HTR-8/SVneo (cell line): Measurements from ENCODE around the gene ULK4.

Source experiments
- DNase-seq: peaks from one replicate; pipeline ENCODE4 v3.0.0; 2011; ENCODE audit warnings: low spot score, mixed read lengths; ENCODE audit not compliant: insufficient read length
- FAIRE-seq: peaks from 2 replicates; lab custom pipeline; 2011; peaks lifted over from hg19 to GRCh38; lab: Jason Lieb, UNC

ULK4 gene

DNA sequence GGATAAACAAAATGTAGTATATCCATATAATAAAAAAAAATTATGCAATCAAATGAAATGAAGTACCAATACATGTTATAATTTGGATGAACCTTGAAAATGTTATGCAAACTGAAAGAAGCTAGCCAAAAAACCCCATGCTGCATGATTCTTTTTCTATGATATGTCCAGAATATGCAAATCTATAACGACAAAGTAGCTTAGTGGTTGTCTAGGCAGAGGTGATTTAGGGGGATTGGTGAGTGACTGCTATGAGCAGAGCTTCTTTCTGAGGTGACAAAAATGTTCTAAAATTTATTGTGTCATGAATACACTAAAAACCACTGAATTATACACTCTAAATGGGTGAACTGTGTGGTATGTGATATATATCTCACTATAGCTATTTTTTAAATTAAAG lies 438.0 kb downstream of the ULK4 start:
- no peak for DNase-seq
- no peak for FAIRE-seq

DNA sequence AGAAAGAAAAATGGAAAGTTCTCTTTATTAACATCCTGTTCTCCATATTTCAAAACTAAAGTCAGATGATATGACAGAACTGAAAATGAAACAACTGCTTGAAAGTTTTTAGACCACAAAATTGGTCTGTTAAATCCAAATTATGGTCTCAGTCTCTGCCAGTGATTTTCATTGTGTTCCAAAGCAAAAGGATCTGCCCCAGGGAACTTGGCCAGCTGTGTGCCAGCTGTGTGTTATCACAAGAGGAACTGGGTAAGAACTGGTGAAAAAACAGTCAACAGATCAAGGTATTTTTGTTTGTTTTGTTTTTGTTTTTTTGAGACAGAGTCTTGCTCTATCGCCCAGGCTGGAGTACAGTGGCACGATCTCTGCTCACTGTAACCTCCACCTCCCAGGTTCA lies 439.3 kb downstream of the ULK4 start:
- no peak for FAIRE-seq
- DNase-seq, result no peak

GRCh38 chr3:41521010-41521655 lies 440.8 kb downstream of the ULK4 start:
- DNase-seq (no peak), FAIRE-seq (no peak)

DNA sequence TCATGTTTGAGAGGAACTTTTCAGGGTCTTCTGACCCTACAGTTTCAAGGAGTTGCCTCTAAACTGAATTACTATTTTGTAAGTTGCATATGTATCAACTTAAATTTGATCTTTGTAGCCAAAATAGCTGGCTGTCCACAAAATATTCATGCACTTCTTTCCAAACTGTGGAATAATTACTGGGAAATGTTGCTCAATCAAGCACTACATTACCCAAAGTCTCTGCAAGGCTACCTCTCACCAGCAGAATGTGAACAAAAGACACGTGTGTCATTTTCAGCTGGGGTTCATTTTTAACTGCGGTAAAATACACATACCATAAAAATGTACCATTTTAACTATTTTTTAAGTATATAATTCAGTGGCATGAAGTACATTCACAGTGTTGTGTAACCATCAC lies 442.2 kb downstream of the ULK4 start:
- DNase-seq (no peak), FAIRE-seq (no peak)

- DNase-seq, result no peak
- no peak for FAIRE-seq
Observed at GRCh38 chr3:41518626-41519025, 443.3 kb downstream of the ULK4 start.

GRCh38 chr3:41508063-41508696 lies 453.7 kb downstream of the ULK4 start:
- DNase-seq, result no peak
- no peak for FAIRE-seq

- DNase-seq (no peak), FAIRE-seq (no peak)
Observed at GRCh38 chr3:41507336-41508062, 454.4 kb downstream of the ULK4 start.

DNA sequence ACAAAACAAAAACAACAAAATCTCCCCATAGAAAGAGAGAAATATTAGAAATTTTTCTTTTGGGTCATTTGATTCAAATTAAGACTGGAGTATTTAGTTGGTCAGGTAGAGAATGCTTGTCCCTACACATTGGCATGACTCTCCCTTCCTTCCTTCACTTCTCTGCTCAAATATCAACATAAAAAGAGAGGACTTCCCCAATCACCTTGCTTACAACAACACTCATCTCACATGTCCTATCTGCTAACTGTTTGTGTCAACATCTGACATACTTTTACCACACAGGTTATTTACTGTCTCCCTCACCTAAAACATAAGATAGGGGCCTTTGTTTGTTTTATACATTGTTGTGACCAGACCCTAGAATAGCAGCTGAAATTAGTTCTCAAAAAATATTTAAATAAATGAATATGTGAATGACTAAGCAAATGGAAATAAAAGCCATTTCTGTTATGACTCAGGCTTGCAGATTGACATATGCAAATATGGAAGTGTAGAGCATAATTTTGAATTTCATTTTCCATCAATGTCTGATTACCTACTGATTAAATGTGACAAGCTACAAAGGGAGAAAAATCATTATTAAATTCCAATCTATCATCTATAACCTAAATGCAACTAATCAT lies 457.8 kb downstream of the ULK4 start:
- FAIRE-seq, result no peak
- no peak for DNase-seq

GRCh38 chr3:41502481-41502880 lies 459.4 kb downstream of the ULK4 start:
- no peak for FAIRE-seq
- DNase-seq, result no peak

- no peak for DNase-seq
- FAIRE-seq, result no peak
Observed at GRCh38 chr3:41502023-41502422, 459.9 kb downstream of the ULK4 start.

- no peak for DNase-seq
- FAIRE-seq, result no peak
Observed at GRCh38 chr3:41498847-41499246, 463.1 kb downstream of the ULK4 start.

- FAIRE-seq (no peak), DNase-seq (no peak)
Observed at GRCh38 chr3:41490360-41490759, 471.5 kb downstream of the ULK4 start.

DNA sequence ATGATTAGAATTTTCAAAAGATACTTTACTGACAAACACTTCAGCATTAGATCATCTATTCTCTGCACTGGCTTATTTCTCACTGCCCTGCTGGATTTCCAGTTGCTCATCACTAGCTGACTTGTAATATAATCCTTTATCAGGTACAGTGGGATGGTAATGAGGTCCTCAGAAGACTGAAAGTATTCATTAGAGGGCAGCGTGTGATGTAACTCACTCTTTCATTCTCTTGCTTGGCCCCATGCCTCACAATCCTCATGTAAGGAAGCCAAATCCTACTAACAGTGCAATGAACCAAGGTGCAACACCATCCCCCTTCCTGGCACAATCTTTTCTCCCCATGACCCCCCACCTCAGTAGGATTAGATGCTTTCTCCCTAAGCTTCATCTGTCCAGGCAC lies 472.7 kb downstream of the ULK4 start:
- FAIRE-seq (no peak), DNase-seq (no peak)

GRCh38 chr3:41488501-41488900 lies 473.4 kb downstream of the ULK4 start:
- no peak for FAIRE-seq
- no peak for DNase-seq

DNA sequence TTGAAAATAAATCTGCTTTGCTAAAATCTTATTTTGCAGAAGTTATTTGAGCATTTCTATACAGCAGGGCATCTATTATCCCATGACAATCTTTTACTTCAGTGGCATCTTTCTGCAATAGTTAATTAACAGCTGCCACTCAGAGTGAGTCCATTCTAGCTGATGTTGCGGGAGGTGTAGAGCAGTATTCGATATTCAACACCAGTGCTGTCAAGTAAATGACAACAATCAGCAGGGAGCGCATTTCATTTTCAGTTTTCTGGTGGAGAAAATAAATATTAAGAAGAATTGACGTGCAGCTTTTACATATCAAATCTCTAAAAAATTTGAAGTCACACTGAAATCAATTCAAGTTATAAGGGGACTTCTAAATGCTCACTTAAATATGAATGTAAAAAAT lies 476.4 kb downstream of the ULK4 start:
- FAIRE-seq, result no peak

DNA sequence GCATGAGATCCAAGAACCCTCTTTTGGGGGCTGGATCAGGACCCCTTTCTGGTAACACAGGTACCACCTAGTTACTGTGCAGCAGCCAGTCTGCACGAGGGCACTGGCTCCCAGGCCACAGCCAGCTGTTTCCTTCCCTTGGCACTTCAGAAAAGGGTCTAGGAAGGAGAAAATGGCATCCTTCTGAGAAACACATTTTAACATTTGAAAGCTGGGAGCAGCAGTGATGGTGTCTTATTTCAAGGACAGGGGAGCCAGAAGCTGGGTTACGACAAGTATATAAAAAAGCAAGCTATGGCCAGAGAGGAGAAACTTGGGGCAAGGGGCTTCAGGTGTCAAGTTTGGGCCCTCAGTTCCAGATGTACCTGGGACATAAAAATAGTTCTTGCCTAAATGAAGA lies 479.8 kb downstream of the ULK4 start:
- FAIRE-seq (no peak), DNase-seq (no peak)

More for the DNA sequence above, 476.4 kb downstream of the ULK4 start:
- DNase-seq, result no peak

- no peak for DNase-seq
- FAIRE-seq, result no peak
Observed at GRCh38 chr3:41478278-41478677, 483.6 kb downstream of the ULK4 start.

- FAIRE-seq (no peak), DNase-seq (no peak)
Observed at GRCh38 chr3:41477399-41478014, 484.4 kb downstream of the ULK4 start.

DNA sequence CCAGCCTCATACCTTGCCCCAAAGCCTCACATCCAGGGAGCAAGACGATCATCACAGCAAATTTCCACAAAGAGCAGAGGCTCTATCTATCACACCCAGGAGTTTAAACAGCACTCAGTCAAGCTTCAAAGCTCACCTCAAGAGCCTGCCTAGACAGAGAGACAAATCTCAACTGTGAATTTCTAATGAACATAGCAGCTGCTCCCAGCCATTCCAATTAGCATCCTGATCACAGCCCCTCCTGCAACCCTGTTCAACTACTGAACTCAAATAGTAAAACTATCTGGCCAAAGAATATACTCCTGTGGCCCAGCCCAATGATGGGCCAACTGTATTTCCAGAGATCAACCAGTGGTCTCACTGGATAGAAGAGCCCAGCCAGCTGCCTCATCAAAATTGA lies 492.8 kb downstream of the ULK4 start:
- no peak for DNase-seq
- FAIRE-seq, result no peak

GRCh38 chr3:41467481-41467880 lies 494.4 kb downstream of the ULK4 start:
- FAIRE-seq (no peak), DNase-seq (no peak)

GRCh38 chr3:41464858-41465257 lies 497.0 kb downstream of the ULK4 start:
- FAIRE-seq (no peak), DNase-seq (no peak)
